HG03175 (cell line): Measurements from ENCODE around the gene CTNNBIP1.

ENCODE experiments used
- ATAC-seq: cut with Tn5 transposase; IDR thresholded peaks from one replicate; pipeline ENCODE4 v1.9.1; 2021; ENCODE audit warnings: mild to moderate bottlenecking, moderate library complexity; ENCODE audit not compliant: unreplicated experiment

The CTNNBIP1 gene

GRCh38 chr1:9905010-9905409 is 5.1 kb downstream of the CTNNBIP1 start:
- no peak for ATAC-seq

DNA sequence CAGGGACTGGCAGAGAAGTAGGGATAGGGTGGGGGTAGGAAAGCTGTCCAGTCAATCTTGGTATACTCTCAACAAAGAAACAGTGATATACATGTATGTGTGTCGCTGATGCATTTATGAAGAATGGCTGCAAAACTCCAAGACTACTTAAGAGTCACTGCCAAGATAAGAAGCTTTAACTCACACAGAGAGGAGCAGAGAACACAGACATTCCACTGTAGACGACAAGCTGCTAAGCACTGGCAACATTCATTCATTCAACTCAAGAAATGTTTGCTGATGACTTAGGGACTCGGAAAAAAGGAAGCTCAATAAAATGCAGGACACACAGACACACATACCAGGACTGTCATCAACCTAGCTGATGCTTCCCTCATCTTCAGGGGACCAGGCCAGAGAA is 5.5 kb downstream of the CTNNBIP1 start:
- ATAC-seq = no peak

DNA sequence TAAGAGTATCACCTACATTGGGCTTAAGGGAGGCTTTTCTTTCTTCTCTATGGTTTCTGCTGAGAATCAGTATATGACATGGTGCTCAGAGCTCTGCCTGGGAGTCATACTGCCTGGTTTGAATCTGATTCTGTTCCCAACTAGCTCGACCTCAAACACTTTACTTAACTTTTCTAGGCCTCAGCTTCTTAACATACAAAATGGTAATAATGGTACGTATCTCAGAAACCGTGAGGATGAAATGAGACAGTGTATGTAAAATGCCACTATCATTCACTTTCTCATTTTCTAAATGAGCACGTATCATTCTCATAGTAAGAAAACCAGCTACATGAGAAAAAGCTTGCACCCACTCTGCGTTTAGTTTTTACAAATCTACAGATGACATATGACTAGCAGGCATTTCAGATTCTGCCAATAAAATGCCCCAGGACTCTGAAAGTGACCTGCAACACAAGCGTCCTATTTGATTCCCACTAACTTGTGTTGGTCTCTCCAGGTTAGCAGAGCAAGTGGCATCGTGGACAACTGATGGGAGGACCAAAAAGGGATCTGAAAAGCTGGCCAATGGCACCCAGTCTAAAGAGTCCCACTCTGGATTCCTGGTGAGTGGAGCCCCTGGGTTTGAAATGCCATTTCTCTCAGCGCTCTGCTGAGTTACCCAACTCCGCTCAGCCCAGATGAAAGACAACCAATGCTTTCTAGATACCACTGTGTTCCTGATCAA is 6.1 kb downstream of the CTNNBIP1 start:
- ATAC-seq = no peak

GRCh38 chr1:9902060-9902452 is 8.0 kb downstream of the CTNNBIP1 start:
- no peak for ATAC-seq

GRCh38 chr1:9901148-9902059 is 8.7 kb downstream of the CTNNBIP1 start:
- ATAC-seq = no peak

- no peak for ATAC-seq
Measured at GRCh38 chr1:9900142-9901043, 9.7 kb downstream of the CTNNBIP1 start.

DNA sequence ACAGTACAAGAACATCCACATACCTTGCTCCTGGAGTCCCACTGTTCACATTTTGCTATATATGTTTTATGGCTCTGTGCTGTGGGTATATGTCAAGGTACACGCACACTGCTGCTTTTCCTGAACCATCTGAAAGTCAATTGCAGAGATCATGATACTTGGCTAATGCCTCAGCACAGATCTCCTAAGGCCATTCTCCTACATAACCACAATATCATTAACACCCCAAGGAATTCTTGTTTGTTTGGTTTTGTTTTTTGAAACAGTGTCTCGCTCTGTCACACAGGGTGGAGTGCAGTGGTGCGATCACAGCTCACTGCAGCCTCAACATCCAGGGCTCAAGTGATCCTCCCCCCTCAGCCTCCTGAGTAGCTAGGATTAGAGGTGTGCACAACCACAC is 16.0 kb downstream of the CTNNBIP1 start:
- ATAC-seq = no peak

GRCh38 chr1:9892563-9893528 is 17.2 kb downstream of the CTNNBIP1 start:
- no peak for ATAC-seq

DNA sequence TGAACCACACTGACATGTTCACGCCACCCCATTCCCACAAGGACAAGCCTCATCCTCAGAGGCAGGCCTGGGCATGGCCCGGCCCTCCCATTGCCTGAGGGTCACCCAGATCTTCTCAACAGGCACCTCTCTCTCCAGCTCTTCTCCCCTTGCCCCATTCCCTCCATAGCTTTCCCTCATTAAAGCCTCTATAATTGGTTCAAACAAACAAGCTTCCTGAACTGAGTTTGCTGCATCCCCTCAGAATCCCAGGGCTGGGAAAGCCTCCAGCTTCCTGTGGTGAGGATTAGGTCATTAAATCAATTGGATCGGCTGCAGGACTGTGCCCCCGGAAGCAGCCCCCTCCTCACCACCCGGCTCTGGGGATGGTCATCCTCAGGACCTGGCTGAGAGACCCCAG is 18.9 kb downstream of the CTNNBIP1 start:
- no peak for ATAC-seq

- ATAC-seq = no peak
Measured at GRCh38 chr1:9890224-9890731, 19.8 kb downstream of the CTNNBIP1 start.

- ATAC-seq = no peak
Measured at GRCh38 chr1:9889411-9889810, 20.7 kb downstream of the CTNNBIP1 start.

DNA sequence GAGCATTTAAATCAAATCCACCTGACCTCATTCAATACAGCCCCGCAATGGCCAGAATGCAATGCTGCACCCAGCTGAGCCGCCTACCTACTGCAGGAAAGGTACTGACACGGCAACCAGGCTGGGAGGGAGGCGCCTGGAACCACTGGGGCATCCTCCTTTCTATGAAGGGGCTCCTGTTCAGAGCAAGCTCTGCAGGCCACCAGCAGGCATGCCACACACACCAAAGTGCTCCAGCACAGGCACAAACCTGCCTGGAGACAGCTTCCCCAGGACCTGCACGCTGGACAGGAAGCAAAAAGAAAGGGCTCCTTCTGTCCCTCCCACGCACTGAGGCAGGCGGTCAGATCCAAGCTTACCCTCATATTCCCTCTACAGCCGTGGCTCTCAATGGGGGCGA is 21.2 kb downstream of the CTNNBIP1 start:
- no peak for ATAC-seq

DNA sequence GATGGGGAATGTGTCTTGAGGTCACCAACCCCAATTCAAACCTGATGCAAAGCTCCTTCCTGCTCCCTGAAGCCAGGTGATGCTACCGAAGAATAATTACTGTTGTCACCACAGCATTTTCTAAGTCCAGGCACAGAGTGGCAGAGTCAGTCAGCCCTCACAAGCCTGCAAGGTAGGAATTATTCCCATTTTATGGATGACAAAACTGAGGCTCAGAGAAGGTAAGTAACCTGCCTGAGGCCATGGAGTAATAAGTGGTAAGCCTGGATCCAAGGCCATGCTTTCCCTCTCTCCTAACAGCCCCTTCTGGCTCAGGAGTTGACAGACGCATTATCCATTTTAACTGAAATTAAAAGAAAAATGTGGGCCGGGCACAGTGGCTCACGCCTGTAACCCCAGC is 23.0 kb downstream of the CTNNBIP1 start:
- no peak for ATAC-seq

DNA sequence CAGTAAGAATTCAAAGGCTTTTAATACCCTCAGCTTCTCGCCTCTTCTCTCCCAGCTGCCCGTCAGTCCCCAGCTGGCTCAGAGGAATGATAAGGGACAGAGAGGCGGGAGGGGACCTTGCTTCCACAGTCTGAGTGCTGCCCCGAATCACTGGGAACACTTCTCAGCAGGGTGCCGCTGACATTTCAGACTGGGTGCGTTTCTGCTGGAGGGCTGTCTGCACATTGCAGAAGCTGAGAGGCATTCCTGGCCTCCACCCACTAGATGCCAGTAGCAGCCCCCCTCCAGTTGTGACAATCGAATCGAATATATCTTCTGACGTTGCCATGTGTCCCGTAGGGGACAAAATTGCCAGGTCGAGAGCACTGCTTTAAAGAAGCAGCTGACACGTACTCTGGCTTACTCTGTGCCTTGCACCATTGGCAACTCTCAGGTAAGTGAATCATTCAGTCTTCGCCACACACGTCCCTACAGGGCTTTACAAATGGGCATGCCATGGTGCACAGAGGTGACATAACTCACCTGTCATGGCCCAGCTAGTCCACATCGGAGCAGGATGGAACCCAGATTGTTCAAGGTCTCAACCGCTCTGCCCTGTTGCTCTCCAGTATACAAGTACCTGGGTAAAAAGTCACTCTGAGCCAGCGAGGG is 23.9 kb downstream of the CTNNBIP1 start:
- ATAC-seq = no peak

GRCh38 chr1:9884805-9885204 is 25.3 kb downstream of the CTNNBIP1 start:
- no peak for ATAC-seq

DNA sequence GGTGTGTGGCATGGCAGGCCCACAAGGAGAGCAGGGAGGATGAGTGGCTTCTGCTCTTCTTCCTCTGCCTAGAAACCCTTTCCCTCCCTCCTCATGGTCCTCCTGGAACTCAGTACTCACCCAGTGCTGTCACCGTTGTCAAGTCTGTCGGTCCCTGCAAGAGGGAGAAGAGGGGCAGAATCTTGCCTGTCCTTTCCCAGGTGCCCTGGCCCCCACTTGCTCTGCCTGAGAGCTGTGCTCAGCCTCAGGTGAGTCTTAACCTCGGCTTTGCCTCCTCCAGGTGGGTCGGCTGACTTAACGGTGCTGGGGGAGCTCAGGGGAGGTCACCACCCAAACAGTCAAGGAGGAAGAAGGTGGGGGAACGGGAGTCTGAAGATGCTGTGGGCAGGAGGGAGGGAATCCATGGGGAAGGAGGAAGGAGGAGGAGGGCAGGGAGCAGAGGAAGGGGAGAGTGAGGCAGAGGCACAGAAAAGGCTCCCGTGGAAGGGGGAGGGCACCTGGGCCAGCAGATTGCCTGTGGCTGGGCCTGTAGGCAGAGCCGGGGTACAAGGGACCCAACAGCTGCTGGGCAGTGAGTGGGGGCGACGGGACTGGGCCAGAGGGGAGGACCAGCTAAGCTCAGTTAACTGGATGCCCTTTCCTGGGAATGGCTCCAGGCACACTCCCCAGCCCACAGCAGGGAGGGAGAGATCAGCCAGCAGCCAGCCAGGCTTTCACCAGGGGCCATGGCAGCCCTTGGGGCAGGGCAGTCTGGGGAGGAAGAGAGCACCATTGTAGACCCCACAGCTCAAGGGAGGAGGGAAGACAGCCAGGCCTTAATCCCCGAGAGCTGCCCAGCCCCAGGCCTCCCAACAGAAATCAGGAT is 26.3 kb downstream of the CTNNBIP1 start:
- no peak for ATAC-seq

GRCh38 chr1:9882945-9883303 is 27.1 kb downstream of the CTNNBIP1 start:
- no peak for ATAC-seq

GRCh38 chr1:9882296-9882944 is 27.6 kb downstream of the CTNNBIP1 start:
- ATAC-seq = no peak
